ENCODE results near the gene FGD5. TPM values are rescaled to one million over a fixed set of nuclear protein-coding genes. Genes with fewer than 3 reads are reported as not detected.

Gene FGD5
- total RNA-seq, 4 donors from 2014 or later: 3.8 to 10.2 (median 7.6) TPM

GRCh38 chr3:14875411-14876175, 56.8 kb downstream of the FGD5 start:
- TF ChIP-seq POLR2A (IDR thresholded peaks at IDR 0.05) (no peak), CTCF (IDR thresholded peaks at IDR 0.05) (no peak)
- DNase-seq (ENCODE audit: low spot score in 2 of 2): peak in 1 of 2 donors; percentile 80
- no peak overlapping the region for H3K4me3 ChIP-seq (ENCODE audit: low read depth, poor library complexity, severe bottlenecking)
- intact Hi-C loops (cut with DNase I; ENCODE audit: low total_unique reads): no loop called here
- 92 to 97% methylated on average over 8 of the region's 8 CpGs for WGBS, 2 donors

- intact Hi-C loops (cut with DNase I; ENCODE audit: low total_unique reads): no loop called here
- WGBS, 2 donors: 25% methylated on average over 10 to 12 of the region's 12 CpGs
- H3K4me3 ChIP-seq (ENCODE audit: low read depth, poor library complexity, severe bottlenecking): no peak overlapping the region
- TF ChIP-seq POLR2A (IDR thresholded peaks at IDR 0.05) (no peak), CTCF (IDR thresholded peaks at IDR 0.05) (no peak)
- DNase-seq (ENCODE audit: low spot score in 2 of 2): peak; percentile 43 to 91
Measured at GRCh38 chr3:14876921-14877333, 58.2 kb downstream of the FGD5 start.

GRCh38 chr3:14877469-14877868, 58.7 kb downstream of the FGD5 start:
- WGBS, 2 donors: 41 to 57% methylated on average over 6 of the region's 7 CpGs
- H3K4me3 ChIP-seq (ENCODE audit: low read depth, poor library complexity, severe bottlenecking): no peak overlapping the region
- no peak for DNase-seq (ENCODE audit: low spot score in 2 of 2)
- intact Hi-C loops (cut with DNase I; ENCODE audit: low total_unique reads): no loop called here
- TF ChIP-seq POLR2A (IDR thresholded peaks at IDR 0.05): no peak
- TF ChIP-seq CTCF (IDR thresholded peaks at IDR 0.05): no peak

- TF ChIP-seq POLR2A (IDR thresholded peaks at IDR 0.05) (no peak), CTCF (IDR thresholded peaks at IDR 0.05) (no peak)
- H3K4me3 ChIP-seq (ENCODE audit: low read depth, poor library complexity, severe bottlenecking): no peak overlapping the region
- WGBS, 2 donors: 40 to 53% methylated on average over 12 of the region's 12 CpGs
- DNase-seq (ENCODE audit: low spot score in 2 of 2): peak in 1 of 2 donors; percentile 88
- intact Hi-C loops (cut with DNase I; ENCODE audit: low total_unique reads): no loop called here
Measured at GRCh38 chr3:14879211-14879874, 60.6 kb downstream of the FGD5 start.

- peak in 1 of 2 donors; percentile 46 for DNase-seq (ENCODE audit: low spot score in 2 of 2)
- intact Hi-C loops (cut with DNase I; ENCODE audit: low total_unique reads): loop anchor here (10.0 kb wide), 1 partner anchor 994 kb away; no protein-coding TSS in a partner anchor
- H3K4me3 ChIP-seq (ENCODE audit: low read depth, poor library complexity, severe bottlenecking): no peak overlapping the region
- WGBS, 2 donors: 78 to 85% methylated on average over 10 of the region's 10 CpGs
- TF ChIP-seq CTCF (IDR thresholded peaks at IDR 0.05): no peak
- no peak for TF ChIP-seq POLR2A (IDR thresholded peaks at IDR 0.05)
Measured at GRCh38 chr3:14880447-14881106, 61.8 kb downstream of the FGD5 start.
